Heart left ventricle (tissue), 16 donors: Measurements from ENCODE around the gene OR5AR1. TPM values are rescaled to one million over a fixed set of nuclear protein-coding genes. Genes with fewer than 3 reads are reported as not detected.
A peak's percentile ranks its signal among the peaks of the same experiment; 100 is the strongest.

ENCODE experiments used
- ATAC-seq, 4 donors: fragments of 200-7000 bp; cut with Tn5 transposase; one replicate each; pipeline ENCODE4 v1.9.1; 2020 to 2022; ENCODE audit warnings: moderate library complexity in 4 of 4, mild to moderate bottlenecking in 3 of 4, moderate number of reproducible peaks in 1 of 4
- DNase-seq, 5 donors: peaks; one replicate each; pipeline ENCODE4 v3.0.0-alpha.2; 2020
- H3K27ac ChIP-seq, 12 donors: fragments of 200-600 bp; sonication (generic) in 4 of 12; one replicate each; pipeline versions ENCODE4 v1.5.0 to v1.8.0; 2016 to 2022; ENCODE audit warnings: mild to moderate bottlenecking in 2 of 12
- H3K27me3 ChIP-seq, 9 donors: fragments of 200-600 bp; sonication (generic) in 2 of 9; one replicate each; pipeline versions ENCODE4 v1.5.1 to v1.8.0; 2016 to 2022; ENCODE audit warnings: mild to moderate bottlenecking in 3 of 9
- H3K36me3 ChIP-seq, 9 donors: fragments of 200-600 bp; sonication (generic) in 2 of 9; one replicate each; pipeline versions ENCODE4 v1.5.0 to v1.8.0; 2018 to 2022; ENCODE audit warnings: mild to moderate bottlenecking in 2 of 9
- H3K4me1 ChIP-seq, 12 donors: fragments of 200-600 bp; sonication (generic) in 4 of 12; one replicate each; pipeline versions ENCODE4 v1.5.0 to v1.8.0; 2016 to 2022; ENCODE audit warnings: mild to moderate bottlenecking in 3 of 12
- H3K4me3 ChIP-seq, 12 donors: fragments of 200-600 bp; sonication (generic) in 4 of 12; one replicate each; pipeline versions ENCODE4 v1.5.0 to v1.8.0; 2017 to 2022; ENCODE audit warnings: mild to moderate bottlenecking in 9 of 12, moderate library complexity in 4 of 12
- H3K9me3 ChIP-seq, 12 donors: fragments of 200-600 bp; sonication (generic) in 4 of 12; one replicate each; pipeline versions ENCODE4 v1.5.0 to v1.8.0; 2016 to 2022; ENCODE audit warnings: mild to moderate bottlenecking in 1 of 12
- POLR2A ChIP-seq, 2 donors: fragments of 450-650 bp; IDR thresholded peaks; one replicate each; pipeline ENCODE4 v1.6.1; 2017; ENCODE audit warnings: antibody characterized with exemption in 2 of 2, mild to moderate bottlenecking in 2 of 2, moderate library complexity in 2 of 2
- WGBS, 4 donors: extraction: QIAGEN DNeasy Blood & Tissue Kit in 2 of 4; methylation state at CpG; one replicate each; pipeline versions ENCODE4 v1.1.5 to v1.1.7; 2013 to 2018; 5-methylcytosine and 5-hydroxymethylcytosine counted together
- intact Hi-C, 10 donors: fragments of 100-400 bp; cut with DNase I; formaldehyde crosslinking; loops; one replicate each; pipeline versions ENCODE4 v1.11.1 to v1.14.2; 2022
- long read RNA-seq, 3 donors: library from polyadenylated mRNA; unstranded; transcript quantifications; one replicate each; pipeline ENCODE4 v2.0.0, GENCODE V29; 2020 to 2021
- polyA plus RNA-seq, 2 donors: library from polyadenylated mRNA; stranded (reverse); fragments of 200-250 nt; gene quantifications; one replicate each; pipeline ENCODE4 v1.2.3, GENCODE V29; 2013
- total RNA-seq, 9 donors: library from RNA; depleted of rRNA in 2 of 9; stranded (reverse); fragments of >200 nt in 2 of 9; fragmentation: NEBNext Ultra II Directional in 3 of 9; extraction: Animal tissue kit (Norgen Biotek cat#: 25700) in 3 of 9; gene quantifications; one replicate each; pipeline versions ENCODE4 v1.1.0 to v1.2.4, GENCODE V29; 2016 to 2023
- TF ChIP-seq, protein P1 (sequence below), 12 donors: fragments of 200-600 bp; sonication (generic) in 4 of 12; IDR thresholded peaks; one replicate each; pipeline versions ENCODE4 v1.5.0 to v1.8.0; 2018 to 2022; ENCODE audit warnings: antibody characterized with exemption in 12 of 12, mild to moderate bottlenecking in 5 of 12
- donor health status: ischemic (EF 13 %, LVEDD 7.1; RV severe dilation, severe dysfunction).
- donor health status: healthy with polysubstance abuse.
- donor health status: DM: no; HTN: yes; CAD: no.
- donor health status: DM: no; HTN: no; CAD: no.
- donor health status: ischemic (EF 25% LVEDD 6.9; RV normal size, moderate dysfunction).
- donor health status: ischemic (EF 25% LVEDD 5.7; RV mildly dilated, moderate dysfunction).
- donor health status: healthy.
- donor health status: DM: yes; HTN: yes; CAD: no.
- donor health status: ischemic (EF 35%, LVEDD 5.7; RV mildly dilated, moderate dysfunction).
- donor health status: nonischemic (EF 11% LVEDD 7.7; RV severe dilation, severe dysfunction).
- donor health status: DM: yes; HTN: yes; CAD: no.
- donor health status: PGD.
- donor health status: ischemic (EF 29% LVEDD 5.4; RV normal size, mild dysfunction).
- donor health status: nonischemic (EF 23%, LVEDD 6.1; RV moderate dilation, normal function).

Gene OR5AR1
- not detected for total RNA-seq
- not detected for polyA plus RNA-seq
- long read RNA-seq, donor 1: 0 reads
- long read RNA-seq, donor 2: 0 reads
- long read RNA-seq, donor 3: 0 reads

- no peak for DNase-seq
- no peaks in the 10 kb centered on the region for H3K9me3 ChIP-seq
- TF ChIP-seq, protein P1, sequence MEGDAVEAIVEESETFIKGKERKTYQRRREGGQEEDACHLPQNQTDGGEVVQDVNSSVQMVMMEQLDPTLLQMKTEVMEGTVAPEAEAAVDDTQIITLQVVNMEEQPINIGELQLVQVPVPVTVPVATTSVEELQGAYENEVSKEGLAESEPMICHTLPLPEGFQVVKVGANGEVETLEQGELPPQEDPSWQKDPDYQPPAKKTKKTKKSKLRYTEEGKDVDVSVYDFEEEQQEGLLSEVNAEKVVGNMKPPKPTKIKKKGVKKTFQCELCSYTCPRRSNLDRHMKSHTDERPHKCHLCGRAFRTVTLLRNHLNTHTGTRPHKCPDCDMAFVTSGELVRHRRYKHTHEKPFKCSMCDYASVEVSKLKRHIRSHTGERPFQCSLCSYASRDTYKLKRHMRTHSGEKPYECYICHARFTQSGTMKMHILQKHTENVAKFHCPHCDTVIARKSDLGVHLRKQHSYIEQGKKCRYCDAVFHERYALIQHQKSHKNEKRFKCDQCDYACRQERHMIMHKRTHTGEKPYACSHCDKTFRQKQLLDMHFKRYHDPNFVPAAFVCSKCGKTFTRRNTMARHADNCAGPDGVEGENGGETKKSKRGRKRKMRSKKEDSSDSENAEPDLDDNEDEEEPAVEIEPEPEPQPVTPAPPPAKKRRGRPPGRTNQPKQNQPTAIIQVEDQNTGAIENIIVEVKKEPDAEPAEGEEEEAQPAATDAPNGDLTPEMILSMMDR (IDR thresholded peaks at IDR 0.05): no peak
- no peak for TF ChIP-seq POLR2A (IDR thresholded peaks at IDR 0.05)
- WGBS, 4 donors: 67 to 78% (median 72%) methylated on average over 2 of the region's 2 CpGs
- H3K27me3 ChIP-seq: no peaks in the 10 kb centered on the region
- ATAC-seq: no peak
- intact Hi-C loops: no loop called here
- H3K27ac ChIP-seq: no peak within 1 kb of the TSS
- no peaks in the 10 kb centered on the region for H3K36me3 ChIP-seq
- H3K4me3 ChIP-seq: no peak within 1 kb of the TSS
- no peaks in the 10 kb centered on the region for H3K4me1 ChIP-seq
Observed at GRCh38 chr11:56663386-56663785, at the start of gene OR5AR1. Gene OR5AR1, plus strand, starts transcription at chr11:56663686. Its CDS starts 0 bp downstream, at chr11:56663686.

DNA sequence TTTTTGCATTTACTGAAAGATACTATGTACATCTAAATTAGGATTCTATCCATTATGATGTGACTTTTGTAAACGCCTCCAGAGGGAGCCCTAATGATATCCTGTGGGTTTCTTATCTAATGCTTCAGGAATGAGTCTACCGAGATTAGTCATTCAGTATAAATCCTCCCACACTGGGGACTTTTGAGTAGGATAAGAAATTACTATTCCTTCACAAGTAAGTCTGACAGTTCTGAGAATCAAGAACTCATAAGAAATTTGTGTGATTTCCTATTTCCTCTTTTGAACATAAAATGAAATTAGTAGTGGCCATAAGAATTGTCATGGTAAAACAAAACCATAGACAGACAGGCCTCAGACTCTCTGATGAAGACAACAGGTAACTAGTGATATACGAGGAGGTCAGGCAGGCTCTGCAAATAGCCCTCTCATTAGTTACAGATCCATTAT is 38.8 kb upstream of the OR5AR1 start:
- TF ChIP-seq, protein P1 (IDR thresholded peaks at IDR 0.05): peak in 11 of 12 donors; percentile 7 to 54 (median 35)
- TF ChIP-seq POLR2A (IDR thresholded peaks at IDR 0.05): no peak
- Histone ChIP-seq H3K4me1 (no peaks in the 10 kb centered on the region), H3K9me3 (no peaks in the 10 kb centered on the region), H3K27me3 (no peaks in the 10 kb centered on the region), H3K27ac (no peak overlapping the region), H3K36me3 (no peaks in the 10 kb centered on the region), H3K4me3 (no peak overlapping the region)
- ATAC-seq (peak in 2 of 4 donors; percentile 48 to 81), DNase-seq (no peak)
- WGBS, 4 donors: 2 to 8% (median 6%) methylated on average over 3 of the region's 3 CpGs
- intact Hi-C loops: loop anchor here in 5 of 10 donors (5.0 to 10.0 kb wide), 4 partner anchors 150 to 160 kb away; no protein-coding TSS in a partner anchor

DNA sequence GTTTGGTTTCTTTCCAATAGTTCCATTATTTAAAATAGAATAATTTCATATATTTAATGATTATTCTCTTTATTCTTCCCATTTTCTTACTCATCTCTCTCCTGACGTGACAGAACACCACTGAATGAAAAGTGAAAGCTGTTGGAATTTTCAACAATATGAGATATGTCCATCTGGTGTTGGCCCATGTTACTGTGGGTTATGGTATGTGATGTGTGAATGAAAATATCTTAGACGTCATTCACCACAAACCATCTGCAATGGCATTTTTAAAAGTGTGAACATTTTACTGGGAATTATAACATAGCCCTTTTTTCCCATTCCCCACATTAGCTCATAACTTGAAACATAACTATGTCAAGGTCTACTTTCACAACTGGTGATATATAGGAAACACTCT is 37.5 kb upstream of the OR5AR1 start:
- 42 to 62% (median 46%) methylated on average over 2 of the region's 2 CpGs for WGBS, 4 donors
- no peak overlapping the region for H3K27ac ChIP-seq
- no peak for DNase-seq
- H3K36me3 ChIP-seq: no peaks in the 10 kb centered on the region
- no peaks in the 10 kb centered on the region for H3K27me3 ChIP-seq
- H3K9me3 ChIP-seq: no peaks in the 10 kb centered on the region
- no peak overlapping the region for H3K4me3 ChIP-seq
- no peak for ATAC-seq
- intact Hi-C loops: loop anchor here in 4 of 10 donors (5.0 to 10.0 kb wide), 3 partner anchors 149 to 159 kb away; no protein-coding TSS in a partner anchor
- TF ChIP-seq POLR2A (IDR thresholded peaks at IDR 0.05): no peak
- TF ChIP-seq, protein P1 (IDR thresholded peaks at IDR 0.05): no peak
- no peaks in the 10 kb centered on the region for H3K4me1 ChIP-seq

- no peaks in the 10 kb centered on the region for H3K9me3 ChIP-seq
- ATAC-seq: no peak
Observed at GRCh38 chr11:56632329-56632728, 31.2 kb upstream of the OR5AR1 start.

More at GRCh38 chr11:56632329-56632728, 31.2 kb upstream of the OR5AR1 start:
- no peak for DNase-seq
- no peak overlapping the region for H3K4me3 ChIP-seq
- no peak overlapping the region for H3K27ac ChIP-seq
- TF ChIP-seq, protein P1 (IDR thresholded peaks at IDR 0.05): no peak
- no peak for TF ChIP-seq POLR2A (IDR thresholded peaks at IDR 0.05)
- intact Hi-C loops: no loop called here
- no peaks in the 10 kb centered on the region for H3K36me3 ChIP-seq
- no peaks in the 10 kb centered on the region for H3K27me3 ChIP-seq
- H3K4me1 ChIP-seq: no peaks in the 10 kb centered on the region
- WGBS, 4 donors: 72 to 80% (median 75%) methylated on average over 2 of the region's 2 CpGs
